ENCODE measurements around the gene ALDH6A1.
"Not testable (repeated sequence)": the region's sequence is repeated elsewhere in the genome, so short reads cannot be mapped to it uniquely, and the experiment has no call there.

ALDH6A1 gene

GRCh38 chr14:74084277-74085046 lies at the start of gene ALDH6A1, which contains the start of gene LIN52:
ALDH6A1 (minus strand) TSS chr14:74084453; CDS start chr14:74084394, 59 bp downstream.
LIN52 (plus strand) TSS chr14:74084956; CDS start chr14:74084975, 19 bp downstream.
- DNase-seq: peak; percentile 100

GRCh38 chr14:74127634-74128033 lies 43.4 kb upstream of the ALDH6A1 start:
- no peak for DNase-seq

- no peak for DNase-seq
Observed at GRCh38 chr14:74126315-74127013, 42.2 kb upstream of the ALDH6A1 start.

- not testable (repeated sequence) for DNase-seq
Observed at GRCh38 chr14:74125487-74125886, 41.2 kb upstream of the ALDH6A1 start.

GRCh38 chr14:74111395-74112216 lies 27.4 kb upstream of the ALDH6A1 start:
- DNase-seq: not testable (repeated sequence)

GRCh38 chr14:74109369-74109768 lies 25.1 kb upstream of the ALDH6A1 start:
- DNase-seq: no peak

- no peak for DNase-seq
Observed at GRCh38 chr14:74105381-74105780, 21.1 kb upstream of the ALDH6A1 start.

- DNase-seq: no peak
Observed at GRCh38 chr14:74089251-74090020, 5.2 kb upstream of the ALDH6A1 start.

- no peak for DNase-seq
Observed at GRCh38 chr14:74085828-74086227, 1.6 kb upstream of the ALDH6A1 start.

GRCh38 chr14:74085047-74085637 lies 889 bp upstream of the ALDH6A1 start:
- DNase-seq: no peak

- DNase-seq: peak; percentile 2
Observed at GRCh38 chr14:74083784-74084276, 423 bp downstream of the ALDH6A1 start.

- no peak for DNase-seq
Observed at GRCh38 chr14:74083161-74083560, 1.1 kb downstream of the ALDH6A1 start.

- no peak for DNase-seq
Observed at GRCh38 chr14:74081491-74081890, 2.8 kb downstream of the ALDH6A1 start.

GRCh38 chr14:74080820-74081460 lies 3.3 kb downstream of the ALDH6A1 start:
- no peak for DNase-seq

- no peak for DNase-seq
Observed at GRCh38 chr14:74077401-74077800, 6.9 kb downstream of the ALDH6A1 start.

GRCh38 chr14:74065746-74066575 lies 18.3 kb downstream of the ALDH6A1 start:
- DNase-seq: no peak

GRCh38 chr14:74064883-74065282 lies 19.4 kb downstream of the ALDH6A1 start:
- no peak for DNase-seq

GRCh38 chr14:74064426-74064825 lies 19.8 kb downstream of the ALDH6A1 start:
- DNase-seq: no peak

- no peak for DNase-seq
Observed at GRCh38 chr14:74062809-74063150, 21.5 kb downstream of the ALDH6A1 start.

GRCh38 chr14:74049876-74050495 lies 34.3 kb downstream of the ALDH6A1 start:
- DNase-seq: no peak

Measured in stimulated activated CD4-positive, alpha-beta T cell treated with anti-CD3 and anti-CD28 coated beads, Interleukin-4, amount 100 ng/mL, for 1 hour (primary cell).